ENCODE measurements around the gene DGCR6L. TPM values are rescaled to one million over a fixed set of nuclear protein-coding genes. Genes with fewer than 3 reads are reported as not detected.
"Not testable (repeated sequence)": the region's sequence is repeated elsewhere in the genome, so short reads cannot be mapped to it uniquely, and the experiment has no call there.

DGCR6L gene
- total RNA-seq, 1 donor from 2014 or later = 24.1 TPM

- Mint-ChIP-seq H3K4me3 (ENCODE audit: unreplicated experiment) (no peak overlapping the region), H3K4me1 (ENCODE audit: low read depth, unreplicated experiment) (peaks cover 10% of the 10 kb centered on the region), H3K27ac (ENCODE audit: unreplicated experiment) (no peak overlapping the region), H3K36me3 (ENCODE audit: unreplicated experiment) (no peaks in the 10 kb centered on the region), H3K27me3 (ENCODE audit: unreplicated experiment) (peaks cover 2% of the 10 kb centered on the region), H3K9me3 (ENCODE audit: unreplicated experiment) (no peaks in the 10 kb centered on the region)
- no peak for TF ChIP-seq CTCF (IDR thresholded peaks at IDR 0.05; ENCODE audit: partially characterized antibody, unreplicated experiment)
- DNase-seq = no peak
Measured at GRCh38 chr22:20312396-20313191, 7.3 kb downstream of the DGCR6L start.

GRCh38 chr22:20311249-20312062, 8.4 kb downstream of the DGCR6L start:
- not testable (repeated sequence) for H3K27me3 Mint-ChIP-seq (ENCODE audit: unreplicated experiment); DNase-seq; H3K27ac Mint-ChIP-seq (ENCODE audit: unreplicated experiment); H3K9me3 Mint-ChIP-seq (ENCODE audit: unreplicated experiment); H3K4me1 Mint-ChIP-seq (ENCODE audit: low read depth, unreplicated experiment); H3K4me3 Mint-ChIP-seq (ENCODE audit: unreplicated experiment); H3K36me3 Mint-ChIP-seq (ENCODE audit: unreplicated experiment)

GRCh38 chr22:20310773-20311172, 9.1 kb downstream of the DGCR6L start:
- not testable (repeated sequence) for H3K27me3 Mint-ChIP-seq (ENCODE audit: unreplicated experiment); H3K4me1 Mint-ChIP-seq (ENCODE audit: low read depth, unreplicated experiment); H3K9me3 Mint-ChIP-seq (ENCODE audit: unreplicated experiment)

GRCh38 chr22:20310180-20310579, 9.7 kb downstream of the DGCR6L start:
- not testable (repeated sequence) for H3K27ac Mint-ChIP-seq (ENCODE audit: unreplicated experiment); H3K9me3 Mint-ChIP-seq (ENCODE audit: unreplicated experiment); H3K36me3 Mint-ChIP-seq (ENCODE audit: unreplicated experiment); H3K4me1 Mint-ChIP-seq (ENCODE audit: low read depth, unreplicated experiment); H3K4me3 Mint-ChIP-seq (ENCODE audit: unreplicated experiment); H3K27me3 Mint-ChIP-seq (ENCODE audit: unreplicated experiment); DNase-seq

More at GRCh38 chr22:20310773-20311172, 9.1 kb downstream of the DGCR6L start:
- H3K36me3 Mint-ChIP-seq (ENCODE audit: unreplicated experiment); DNase-seq; H3K27ac Mint-ChIP-seq (ENCODE audit: unreplicated experiment); H3K4me3 Mint-ChIP-seq (ENCODE audit: unreplicated experiment): not testable (repeated sequence)

GRCh38 chr22:20308806-20309650, 10.8 kb downstream of the DGCR6L start:
- not testable (repeated sequence) for H3K4me3 Mint-ChIP-seq (ENCODE audit: unreplicated experiment); H3K4me1 Mint-ChIP-seq (ENCODE audit: low read depth, unreplicated experiment); H3K9me3 Mint-ChIP-seq (ENCODE audit: unreplicated experiment); DNase-seq; H3K36me3 Mint-ChIP-seq (ENCODE audit: unreplicated experiment); H3K27ac Mint-ChIP-seq (ENCODE audit: unreplicated experiment); H3K27me3 Mint-ChIP-seq (ENCODE audit: unreplicated experiment)

GRCh38 chr22:20307448-20308447, 12.1 kb downstream of the DGCR6L start:
- not testable (repeated sequence) for H3K27me3 Mint-ChIP-seq (ENCODE audit: unreplicated experiment); H3K4me1 Mint-ChIP-seq (ENCODE audit: low read depth, unreplicated experiment); H3K36me3 Mint-ChIP-seq (ENCODE audit: unreplicated experiment); DNase-seq; H3K9me3 Mint-ChIP-seq (ENCODE audit: unreplicated experiment); H3K4me3 Mint-ChIP-seq (ENCODE audit: unreplicated experiment); H3K27ac Mint-ChIP-seq (ENCODE audit: unreplicated experiment)

- H3K27ac Mint-ChIP-seq (ENCODE audit: unreplicated experiment); H3K4me1 Mint-ChIP-seq (ENCODE audit: low read depth, unreplicated experiment); H3K36me3 Mint-ChIP-seq (ENCODE audit: unreplicated experiment); DNase-seq; H3K27me3 Mint-ChIP-seq (ENCODE audit: unreplicated experiment); H3K4me3 Mint-ChIP-seq (ENCODE audit: unreplicated experiment); H3K9me3 Mint-ChIP-seq (ENCODE audit: unreplicated experiment): not testable (repeated sequence)
Measured at GRCh38 chr22:20306646-20307447, 13.0 kb downstream of the DGCR6L start.
